ENCODE data around the gene IRF4.

IRF4 gene

GRCh38 chr6:445571-446417 lies 54.2 kb downstream of the IRF4 start:
- no peak for DNase-seq

GRCh38 chr6:446418-447366 lies 55.1 kb downstream of the IRF4 start:
- no peak for DNase-seq

- DNase-seq: no peak
Observed at GRCh38 chr6:447381-448165, 56.0 kb downstream of the IRF4 start.

- DNase-seq: no peak
Observed at GRCh38 chr6:448296-449056, 56.9 kb downstream of the IRF4 start.

- no peak for DNase-seq
Observed at GRCh38 chr6:449057-449430, 57.5 kb downstream of the IRF4 start.

- no peak for DNase-seq
Observed at GRCh38 chr6:449486-450419, 58.2 kb downstream of the IRF4 start.

GRCh38 chr6:451336-451735 lies 59.8 kb downstream of the IRF4 start:
- no peak for DNase-seq

- DNase-seq: no peak
Observed at GRCh38 chr6:451847-452246, 60.3 kb downstream of the IRF4 start.

- DNase-seq: no peak
Observed at GRCh38 chr6:452301-453067, 60.9 kb downstream of the IRF4 start.

- DNase-seq: no peak
Observed at GRCh38 chr6:453152-453551, 61.6 kb downstream of the IRF4 start.

- DNase-seq: no peak
Observed at GRCh38 chr6:454148-454991, 62.8 kb downstream of the IRF4 start.

GRCh38 chr6:455006-455585 lies 63.5 kb downstream of the IRF4 start:
- DNase-seq: no peak

GRCh38 chr6:455835-456234 lies 64.3 kb downstream of the IRF4 start:
- DNase-seq: no peak

GRCh38 chr6:456358-456867 lies 64.9 kb downstream of the IRF4 start:
- no peak for DNase-seq

GRCh38 chr6:456887-457286 lies 65.3 kb downstream of the IRF4 start:
- DNase-seq: no peak

Measured in fibroblast of skin of right quadriceps (primary cell).